Measurements from ENCODE around the gene KIAA0513. TPM values are rescaled to one million over a fixed set of nuclear protein-coding genes. Genes with fewer than 3 reads are reported as not detected.
A peak's percentile ranks its signal among the peaks of the same experiment; 100 is the strongest.

The KIAA0513 gene
- total RNA-seq, 1 experiment from 2014 or later = 8.7 TPM

- ChIA-PET POLR2A (interaction anchor here (0.5 kb wide), 1 partner anchor 212 kb away, joined by 9 read pairs; no protein-coding TSS in a partner anchor), CTCF (interaction anchor here (0.6 to 1.3 kb wide), 7 partner anchors 11 to 219 kb away, joined by 3 to 5 read pairs (median 3); no protein-coding TSS in a partner anchor)
- TF ChIP-seq REST (IDR thresholded peaks at IDR 0.05; ENCODE audit: insufficient read depth in 1 of 2, low read depth in 2 of 2, low read length in 1 of 2) = no peak
- TF ChIP-seq SIN3A (IDR thresholded peaks at IDR 0.05; ENCODE audit: borderline replicate concordance, insufficient read depth, low read depth, low read length) = no peak
- TF ChIP-seq TCF7L2 (IDR thresholded peaks at IDR 0.05; ENCODE audit: low read depth, low read length) = no peak
- TF ChIP-seq CTCF (IDR thresholded peaks at IDR 0.05) = peak; percentile 93
- TF ChIP-seq POLR2AphosphoS5 (IDR thresholded peaks at IDR 0.05; ENCODE audit: low read depth, low read length) = no peak
- Histone ChIP-seq H3K4me3 (ENCODE audit: low read depth in 2 of 2, low read length in 2 of 2) (peak overlapping the region; percentile 13 to 41; a peak in 3 of 4 replicates), H3K27ac (ENCODE audit: low read length) (peak overlapping the region; percentile 76), H3K36me3 (ENCODE audit: control insufficient read depth, insufficient read depth, low read length) (no peaks in the 10 kb centered on the region), H3K4me1 (ENCODE audit: control insufficient read depth, insufficient read depth, low read length) (no peaks in the 10 kb centered on the region), H3K9me3 (ENCODE audit: control insufficient read depth, insufficient read depth, low read depth, low read length) (no peaks in the 10 kb centered on the region), H3K27me3 (ENCODE audit: control insufficient read depth, insufficient read depth, low read length) (no peaks in the 10 kb centered on the region)
- peak; percentile 91 for ATAC-seq
- in situ Hi-C loops (cut with HindIII; ENCODE audit: low pct_unique_long_range_greater_than_20kb, low sequenced_read_pairs) (no loop called here), intact Hi-C loops (cut with micrococcal nuclease; ENCODE audit: unreplicated experiment) (loop anchor here (10.0 kb wide), 1 partner anchor 120 kb away; no protein-coding TSS in a partner anchor)
- BruUV-seq (replicated peaks) = no TSS peak
- DNase-seq (ENCODE audit: low read depth, low spot score) = peak; percentile 64
Observed at GRCh38 chr16:85114909-85115567, 87.4 kb downstream of the KIAA0513 start.

GRCh38 chr16:85117418-85117817 is 89.8 kb downstream of the KIAA0513 start:
- no peak overlapping the region for H3K27ac ChIP-seq (ENCODE audit: low read length)
- POLR2A ChIA-PET = no interaction called here
- no peak overlapping the region for H3K4me3 ChIP-seq (ENCODE audit: low read depth in 2 of 2, low read length in 2 of 2)
- DNase-seq (ENCODE audit: low read depth, low spot score) (no peak), ATAC-seq (no peak)
- H3K36me3 ChIP-seq (ENCODE audit: control insufficient read depth, insufficient read depth, low read length) = no peaks in the 10 kb centered on the region
- no peaks in the 10 kb centered on the region for H3K27me3 ChIP-seq (ENCODE audit: control insufficient read depth, insufficient read depth, low read length)
- H3K4me1 ChIP-seq (ENCODE audit: control insufficient read depth, insufficient read depth, low read length) = no peaks in the 10 kb centered on the region
- TF ChIP-seq TCF7L2 (IDR thresholded peaks at IDR 0.05; ENCODE audit: low read depth, low read length) (no peak), SIN3A (IDR thresholded peaks at IDR 0.05; ENCODE audit: borderline replicate concordance, insufficient read depth, low read depth, low read length) (no peak), CTCF (IDR thresholded peaks at IDR 0.05) (no peak), REST (IDR thresholded peaks at IDR 0.05; ENCODE audit: insufficient read depth in 1 of 2, low read depth in 2 of 2, low read length in 1 of 2) (no peak), POLR2AphosphoS5 (IDR thresholded peaks at IDR 0.05; ENCODE audit: low read depth, low read length) (no peak)
- in situ Hi-C loops (cut with HindIII; ENCODE audit: low pct_unique_long_range_greater_than_20kb, low sequenced_read_pairs) = no loop called here
- no TSS peak for BruUV-seq (replicated peaks)
- H3K9me3 ChIP-seq (ENCODE audit: control insufficient read depth, insufficient read depth, low read depth, low read length) = no peaks in the 10 kb centered on the region
- CTCF ChIA-PET = no interaction called here
- intact Hi-C loops (cut with micrococcal nuclease; ENCODE audit: unreplicated experiment) = loop anchor here (10.0 kb wide), 1 partner anchor 117 kb away; no protein-coding TSS in a partner anchor
